CD14-positive monocyte (primary cell): ENCODE results near the gene SPRR2D. TPM values are rescaled to one million over a fixed set of nuclear protein-coding genes. Genes with fewer than 3 reads are reported as not detected.
"Not testable (repeated sequence)": the region's sequence is repeated elsewhere in the genome, so short reads cannot be mapped to it uniquely, and the experiment has no call there.

ENCODE experiments used
- DNase-seq, 3 donors: peaks; one replicate each; pipeline ENCODE4 v3.0.0-alpha.2; 2011 to 2022
- H2AFZ ChIP-seq: 2 replicates; pipeline ENCODE4 v1.6.0; 2012; ENCODE audit warnings: mild to moderate bottlenecking, low read depth, low read length, inconsistent platforms; ENCODE audit not compliant: insufficient read depth, poor library complexity, severe bottlenecking
- H3K27ac ChIP-seq, 2 donors: 1 replicate in 1 of 2; 2 replicates in 1 of 2; pipeline ENCODE4 v1.5.1; 2012 to 2013; ENCODE audit warnings: low read length in 2 of 2, control low read depth in 1 of 2, inconsistent platforms in 1 of 2, low read depth in 1 of 2, mild to moderate bottlenecking in 1 of 2
- H3K27me3 ChIP-seq, 2 donors: one replicate each; pipeline versions ENCODE4 v1.6.0 to v1.6.1; 2011 to 2013; ENCODE audit warnings: low read length in 2 of 2; ENCODE audit not compliant: control insufficient read depth in 2 of 2, insufficient read depth in 2 of 2
- H3K36me3 ChIP-seq, 2 donors: replicated peaks in 1 of 2; 1 replicate in 1 of 2; 2 replicates in 1 of 2; pipeline versions ENCODE4 v1.5.1 to v1.6.1; 2012 to 2013; ENCODE audit warnings: low read length in 2 of 2, control low read depth in 1 of 2, inconsistent platforms in 1 of 2, mild to moderate bottlenecking in 1 of 2; ENCODE audit not compliant: insufficient read depth in 2 of 2, control insufficient read depth in 1 of 2
- H3K4me1 ChIP-seq, 2 donors: 1 replicate in 1 of 2; 2 replicates in 1 of 2; pipeline versions ENCODE4 v1.5.1 to v1.6.1; 2012 to 2013; ENCODE audit warnings: low read length in 2 of 2, control low read depth in 1 of 2, inconsistent platforms in 1 of 2, mild to moderate bottlenecking in 1 of 2, moderate library complexity in 1 of 2; ENCODE audit not compliant: insufficient read depth in 2 of 2, control insufficient read depth in 1 of 2
- H3K4me2 ChIP-seq: replicated peaks from 2 replicates; pipeline ENCODE3; 2012; ENCODE audit warnings: low read length, moderate library complexity, mild to moderate bottlenecking; ENCODE audit not compliant: poor library complexity, severe bottlenecking; ENCODE audit errors: extremely low read depth
- H3K4me3 ChIP-seq, 3 experiments: fragments of 200-600 bp in 1 of 3; sonication (generic) in 1 of 3; replicated peaks in 1 of 3; 1 replicate in 2 of 3; 2 replicates in 1 of 3; pipeline ENCODE4 v1.5.1; 2011 to 2013; ENCODE audit warnings: low read length in 3 of 3, mild to moderate bottlenecking in 3 of 3, control low read depth in 2 of 3, low read depth in 2 of 3, inconsistent platforms in 1 of 3, moderate library complexity in 1 of 3
- H3K79me2 ChIP-seq: 2 replicates; pipeline ENCODE4 v1.6.0; 2012; ENCODE audit warnings: mild to moderate bottlenecking, control low read depth, inconsistent platforms, low read length, moderate library complexity; ENCODE audit not compliant: insufficient read depth
- H3K9ac ChIP-seq: 2 replicates; pipeline ENCODE4 v1.6.0; 2017; ENCODE audit warnings: low read length, mild to moderate bottlenecking; ENCODE audit not compliant: insufficient read depth, poor library complexity, severe bottlenecking
- H3K9me3 ChIP-seq, 2 donors: replicated peaks in 1 of 2; 1 replicate in 1 of 2; 2 replicates in 1 of 2; pipeline versions ENCODE4 v1.5.1 to v1.6.1; 2012 to 2013; ENCODE audit warnings: low read length in 2 of 2, control low read depth in 1 of 2; ENCODE audit not compliant: control insufficient read depth in 1 of 2, insufficient read depth in 1 of 2
- H4K20me1 ChIP-seq: 2 replicates; pipeline ENCODE4 v1.6.0; 2012; ENCODE audit warnings: mild to moderate bottlenecking, low read length, control low read depth, moderate library complexity; ENCODE audit not compliant: insufficient read depth
- H3K27ac Mint-ChIP-seq, 7 donors: one replicate each; pipeline ENCODE4 v1.8.0; 2020; ENCODE audit warnings: mild to moderate bottlenecking in 7 of 7, mixed read lengths in 7 of 7, moderate library complexity in 6 of 7, inconsistent platforms in 2 of 7
- H3K27me3 Mint-ChIP-seq, 3 donors: one replicate each; pipeline ENCODE4 v1.8.0; 2021 to 2022; ENCODE audit warnings: low read depth in 3 of 3, mild to moderate bottlenecking in 3 of 3, mixed read lengths in 3 of 3, moderate library complexity in 3 of 3, inconsistent platforms in 1 of 3
- H3K36me3 Mint-ChIP-seq, 2 donors: one replicate each; pipeline ENCODE4 v1.8.0; 2020; ENCODE audit warnings: mixed read lengths in 2 of 2, inconsistent platforms in 1 of 2, mild to moderate bottlenecking in 1 of 2
- H3K4me1 Mint-ChIP-seq: one replicate; pipeline ENCODE4 v1.8.0; 2020; ENCODE audit warnings: mild to moderate bottlenecking, mixed read lengths
- H3K4me3 Mint-ChIP-seq, 2 donors: one replicate each; pipeline ENCODE4 v1.8.0; 2020; ENCODE audit warnings: mild to moderate bottlenecking in 2 of 2, mixed read lengths in 2 of 2, moderate library complexity in 1 of 2
- H3K9me3 Mint-ChIP-seq, 7 donors: one replicate each; pipeline ENCODE4 v1.8.0; 2020 to 2022; ENCODE audit warnings: mixed read lengths in 7 of 7, mild to moderate bottlenecking in 6 of 7, moderate library complexity in 6 of 7, inconsistent platforms in 2 of 7
- CTCF ChIP-seq: fragments of 200-600 bp; IDR thresholded peaks from one replicate; pipeline ENCODE4 v1.8.0; 2022; ENCODE audit warnings: antibody characterized with exemption, mild to moderate bottlenecking
- WGBS: methylation state at CpG from one replicate; pipeline ENCODE4 v1.1.5; 2013; ENCODE audit warnings: missing lambda C conversion rate; ENCODE audit not compliant: insufficient coverage; 5-methylcytosine and 5-hydroxymethylcytosine counted together
- intact Hi-C, 2 donors: fragments of 100-400 bp; cut with micrococcal nuclease; formaldehyde crosslinking; loops; one replicate each; pipeline versions ENCODE4 v1.15.0 to v1.15.1; 2023
- polyA plus RNA-seq, 3 donors: library from polyadenylated mRNA; depleted of rRNA in 1 of 3; unstranded in 2 of 3; stranded (reverse) in 1 of 3; fragments of 300-500 nt in 2 of 3; fragments of >200 nt in 1 of 3; fragmentation: Illumina TruSeq in 2 of 3; gene quantifications; 1 replicate in 2 of 3; 2 replicates in 1 of 3; pipeline ENCODE4 v1.2.3, GENCODE V29; 2012 to 2021

SPRR2D gene
- polyA plus RNA-seq, 3 donors, result not detected

GRCh38 chr1:153023109-153023508 lies 17.8 kb downstream of the SPRR2D start:
- DNase-seq, result no peak
- peaks cover 0 to 16% (median 0%) of the 10 kb centered on the region in 3 donors for H3K27me3 Mint-ChIP-seq
- H3K4me1 Mint-ChIP-seq, result no peaks in the 10 kb centered on the region
- intact Hi-C loops, result no loop called here
- no peak overlapping the region for H3K4me3 Mint-ChIP-seq
- H3K4me3 ChIP-seq, result no peak overlapping the region
- no peak for TF ChIP-seq CTCF
- H3K9me3 Mint-ChIP-seq, result peaks cover 0 to 3% (median 0%) of the 10 kb centered on the region in 7 donors
- H3K27me3 ChIP-seq, result peaks cover 0 to 2% of the 10 kb centered on the region in 2 donors
- H3K4me2 ChIP-seq, result no peak overlapping the region
- no peaks in the 10 kb centered on the region for H3K36me3 Mint-ChIP-seq
- no peaks in the 10 kb centered on the region for H3K4me1 ChIP-seq
- H3K9ac ChIP-seq, result no peak overlapping the region
- no peak overlapping the region for H3K27ac ChIP-seq
- H4K20me1 ChIP-seq, result no peaks in the 10 kb centered on the region
- H3K27ac Mint-ChIP-seq, result no peak overlapping the region
- H3K36me3 ChIP-seq, result no peaks in the 10 kb centered on the region
- H2AFZ ChIP-seq, result no peak overlapping the region
- 91% methylated on average over 7 of the region's 7 CpGs for WGBS
- no peaks in the 10 kb centered on the region for H3K79me2 ChIP-seq
- H3K9me3 ChIP-seq, result peaks cover 0 to 1% of the 10 kb centered on the region in 2 donors

GRCh38 chr1:153022340-153022739 lies 18.6 kb downstream of the SPRR2D start:
- DNase-seq, H3K4me1 Mint-ChIP-seq, H3K9me3 Mint-ChIP-seq, H3K4me2 ChIP-seq, H3K27me3 ChIP-seq, H3K4me1 ChIP-seq, H3K9ac ChIP-seq, H3K36me3 ChIP-seq, H3K27ac ChIP-seq, H4K20me1 ChIP-seq, H3K9me3 ChIP-seq, H3K4me3 ChIP-seq, H3K4me3 Mint-ChIP-seq, H2AFZ ChIP-seq, H3K79me2 ChIP-seq, H3K36me3 Mint-ChIP-seq, intact Hi-C loops: not testable (repeated sequence)
- H3K27ac Mint-ChIP-seq, result peak overlapping the region in 1 of 7 donors; percentile 20
- 44% methylated on average over 3 of the region's 9 CpGs for WGBS
- peaks cover 0 to 15% (median 0%) of the 10 kb centered on the region in 3 donors for H3K27me3 Mint-ChIP-seq

- WGBS, result no CpG with 5 or more reads among the region's 2 CpGs
- H4K20me1 ChIP-seq, H3K9ac ChIP-seq, intact Hi-C loops, H3K9me3 Mint-ChIP-seq, H3K36me3 Mint-ChIP-seq, H3K4me2 ChIP-seq, H3K27ac Mint-ChIP-seq, H3K9me3 ChIP-seq, H2AFZ ChIP-seq, DNase-seq, H3K4me3 Mint-ChIP-seq, H3K36me3 ChIP-seq, H3K4me3 ChIP-seq, H3K4me1 ChIP-seq, H3K79me2 ChIP-seq, H3K27me3 ChIP-seq, H3K4me1 Mint-ChIP-seq, H3K27ac ChIP-seq: not testable (repeated sequence)
- peaks cover 0 to 15% (median 0%) of the 10 kb centered on the region in 3 donors for H3K27me3 Mint-ChIP-seq
These were observed 19.1 kb downstream of the SPRR2D start for GRCh38 chr1:153021829-153022228.

- 91% methylated on average over 6 of the region's 8 CpGs for WGBS
- H3K9me3 ChIP-seq, intact Hi-C loops, H3K36me3 ChIP-seq, H2AFZ ChIP-seq, H4K20me1 ChIP-seq, H3K27me3 ChIP-seq, H3K27ac ChIP-seq, DNase-seq, H3K9ac ChIP-seq, H3K4me3 ChIP-seq, H3K9me3 Mint-ChIP-seq, H3K27me3 Mint-ChIP-seq, H3K4me3 Mint-ChIP-seq, H3K79me2 ChIP-seq, H3K36me3 Mint-ChIP-seq, H3K4me2 ChIP-seq, H3K4me1 ChIP-seq, H3K27ac Mint-ChIP-seq, H3K4me1 Mint-ChIP-seq: not testable (repeated sequence)
These were observed 29.6 kb downstream of the SPRR2D start for GRCh38 chr1:153011235-153011758.
